Right forelimb (tissue), 1 donor: Measurements from ENCODE around the gene DMRTC2.

Source experiments
- DNase-seq: peaks from one replicate; pipeline ENCODE4 v3.0.0-alpha.2; 2018

Gene DMRTC2

DNA sequence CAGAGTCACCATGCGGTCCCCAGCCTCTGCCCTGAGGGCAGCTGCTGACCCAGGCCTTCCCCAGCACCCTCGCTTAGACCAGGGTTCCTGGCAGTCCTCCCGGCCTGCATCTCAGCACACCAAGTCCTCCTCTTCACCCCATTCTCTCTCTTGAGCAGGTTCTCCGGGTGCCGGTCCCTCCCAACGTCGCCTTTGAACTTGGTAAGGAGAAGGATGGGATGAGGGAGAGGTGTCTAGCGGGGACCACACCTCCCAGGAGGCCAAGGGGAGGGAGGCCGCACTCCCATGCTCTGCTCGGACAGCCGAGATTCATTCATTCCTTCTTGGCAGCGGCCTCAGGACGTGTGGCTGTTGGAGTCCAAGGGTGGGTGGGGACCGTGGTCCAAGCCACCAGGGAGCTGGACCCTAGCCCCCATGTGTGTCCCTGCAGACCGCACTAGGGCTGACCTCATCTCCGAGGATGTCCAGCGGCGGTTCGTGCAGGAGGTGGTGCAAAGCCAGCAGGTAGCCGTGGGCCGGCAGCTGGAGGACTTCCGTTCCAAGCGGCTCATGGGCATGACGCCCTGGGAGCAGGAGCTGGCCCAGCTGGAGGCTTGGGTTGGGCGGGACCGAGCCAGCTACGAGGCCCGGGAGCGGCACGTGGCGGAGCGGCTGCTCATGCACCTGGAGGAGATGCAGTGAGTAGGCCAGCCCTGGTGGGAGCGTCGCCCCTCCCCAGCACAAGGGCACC lies 47.5 kb downstream of the DMRTC2 start:
- DNase-seq: no peak

DNA sequence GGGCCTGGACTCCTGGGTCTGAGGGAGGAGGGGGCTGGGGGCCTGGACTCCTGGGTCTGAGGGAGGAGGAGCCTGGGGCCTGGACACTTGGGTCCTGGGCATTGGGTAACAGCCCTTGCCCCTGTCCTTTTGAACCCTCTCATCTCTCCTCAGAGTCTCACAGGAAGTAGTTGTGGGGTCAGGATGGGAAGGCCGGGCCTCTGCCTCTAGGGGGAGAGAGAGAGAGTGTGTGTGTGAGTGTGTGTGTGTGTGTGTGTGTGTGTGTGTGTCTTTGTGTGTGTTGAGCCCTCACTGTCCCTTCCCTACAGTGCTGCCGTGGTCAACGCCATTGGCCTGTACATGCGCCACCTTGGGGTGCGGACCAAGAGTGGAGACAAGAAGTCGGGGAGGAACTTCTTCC lies 49.1 kb downstream of the DMRTC2 start:
- DNase-seq: no peak

DNA sequence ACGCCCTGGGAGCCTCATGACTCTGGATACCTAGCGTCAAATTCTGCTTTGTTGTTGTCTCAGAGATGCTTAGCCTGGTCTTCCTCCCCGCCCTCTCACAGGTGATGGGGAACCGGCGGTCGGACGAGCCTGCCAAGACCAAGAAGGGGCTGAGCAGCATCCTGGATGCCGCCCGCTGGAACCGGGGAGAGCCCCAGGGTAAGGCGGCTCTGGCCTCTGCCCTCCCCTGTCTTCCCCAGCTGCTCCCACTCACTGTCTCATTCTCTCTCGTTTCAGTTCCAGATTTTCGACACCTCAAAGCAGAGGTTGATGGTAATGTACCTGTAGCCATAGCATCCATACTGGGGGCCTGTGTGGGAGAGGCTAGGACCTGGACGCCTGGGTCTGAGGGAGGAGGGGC lies 49.5 kb downstream of the DMRTC2 start:
- DNase-seq: no peak

DNA sequence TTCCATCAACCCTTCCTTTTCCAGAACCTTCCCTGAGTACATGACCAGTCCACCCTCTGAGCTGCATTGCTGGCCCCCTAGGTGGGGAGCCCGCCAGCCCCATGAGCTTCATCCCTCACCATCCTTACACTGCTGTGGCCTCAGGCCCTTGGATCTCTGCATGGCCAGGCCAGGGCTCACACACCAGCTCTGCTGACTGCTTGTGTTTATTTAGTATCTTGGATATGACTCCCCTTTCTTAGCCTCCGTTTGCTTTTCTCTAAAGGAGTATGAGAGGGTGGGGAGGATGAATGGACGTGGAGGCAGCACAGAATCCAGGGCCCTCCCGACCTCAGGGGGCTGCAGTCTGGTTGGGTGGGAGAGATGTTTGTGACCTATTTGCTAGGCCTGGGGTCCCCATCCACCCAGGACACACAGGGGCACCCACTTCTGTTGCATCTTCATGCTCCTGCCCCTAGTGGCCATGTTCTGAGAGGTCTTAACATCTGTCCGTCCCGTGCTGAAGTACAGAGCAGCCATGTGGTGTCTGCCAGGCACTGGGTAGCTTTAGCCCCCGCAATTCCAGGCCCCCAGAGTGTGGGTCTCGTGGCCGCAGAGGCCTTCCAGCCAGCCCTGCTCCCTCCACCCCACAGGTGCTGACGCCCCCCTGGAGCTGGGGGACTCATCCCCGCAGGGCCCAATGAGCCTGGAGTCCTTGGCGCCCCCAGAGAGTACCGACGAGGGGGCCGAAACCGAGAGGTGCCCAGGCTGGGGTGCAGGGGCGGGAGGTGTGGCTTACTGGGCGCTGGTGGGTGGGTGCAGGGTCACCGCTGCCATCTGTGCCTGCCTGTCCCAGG lies 51.1 kb downstream of the DMRTC2 start:
- DNase-seq: no peak

DNA sequence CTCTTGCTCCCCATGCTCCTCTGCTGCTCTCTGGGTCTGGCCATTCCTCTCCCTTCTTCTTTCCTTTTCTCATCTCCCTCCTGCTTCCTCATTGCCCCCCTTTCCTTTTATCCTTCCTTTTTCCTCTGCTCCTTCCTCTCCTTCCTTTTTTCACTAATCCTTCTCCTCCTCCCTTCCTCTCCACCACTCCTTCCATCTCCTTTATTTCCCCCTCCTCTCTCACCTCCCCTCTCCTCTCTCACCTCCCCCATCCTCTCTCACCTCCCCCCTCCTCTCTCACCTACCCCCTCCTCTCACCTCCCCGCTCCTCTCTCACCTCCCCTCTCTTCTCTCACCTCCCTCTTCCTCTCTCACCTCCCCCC lies 51.7 kb downstream of the DMRTC2 start:
- no peak for DNase-seq

DNA sequence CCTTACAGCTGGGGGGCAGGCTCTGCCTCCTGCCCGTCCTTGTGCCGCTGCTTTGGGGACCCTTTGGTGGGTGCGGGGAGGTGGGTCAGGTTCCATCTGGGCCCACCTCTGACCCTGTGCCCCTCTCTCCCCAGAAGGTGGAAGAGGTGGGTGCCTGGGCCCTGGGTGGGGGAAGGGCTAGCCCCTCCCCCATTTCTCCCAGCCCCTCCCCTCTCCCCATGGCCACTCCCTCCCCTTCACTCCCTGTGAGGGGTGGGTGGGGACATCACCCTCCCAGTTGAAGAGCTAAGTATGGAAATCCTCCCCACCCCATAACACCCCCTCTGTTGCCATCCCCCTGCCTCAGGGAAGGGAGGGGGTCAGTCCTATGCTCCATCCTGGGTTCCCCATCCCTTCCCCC lies 52.3 kb downstream of the DMRTC2 start:
- DNase-seq: no peak

DNA sequence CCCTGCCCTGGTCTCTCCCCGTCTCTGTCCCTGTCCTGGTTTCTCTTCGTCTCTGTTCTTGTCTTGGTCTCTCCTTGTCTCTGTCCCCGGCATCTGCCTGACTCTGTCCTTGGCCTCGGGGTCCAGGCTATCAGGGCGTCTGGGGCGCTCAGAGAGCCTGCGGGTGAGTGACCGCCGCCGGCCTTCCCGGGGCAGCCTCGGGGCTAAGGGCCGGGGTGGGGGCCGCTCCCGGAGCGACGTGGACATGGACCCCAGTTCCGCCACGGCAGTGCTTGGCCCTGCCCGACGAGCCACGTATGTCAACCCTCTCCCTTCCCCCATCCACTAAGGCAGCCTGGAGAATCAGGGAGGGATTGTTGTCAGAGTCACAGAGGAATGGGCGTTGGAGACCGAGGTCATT lies 53.0 kb downstream of the DMRTC2 start:
- no peak for DNase-seq

DNA sequence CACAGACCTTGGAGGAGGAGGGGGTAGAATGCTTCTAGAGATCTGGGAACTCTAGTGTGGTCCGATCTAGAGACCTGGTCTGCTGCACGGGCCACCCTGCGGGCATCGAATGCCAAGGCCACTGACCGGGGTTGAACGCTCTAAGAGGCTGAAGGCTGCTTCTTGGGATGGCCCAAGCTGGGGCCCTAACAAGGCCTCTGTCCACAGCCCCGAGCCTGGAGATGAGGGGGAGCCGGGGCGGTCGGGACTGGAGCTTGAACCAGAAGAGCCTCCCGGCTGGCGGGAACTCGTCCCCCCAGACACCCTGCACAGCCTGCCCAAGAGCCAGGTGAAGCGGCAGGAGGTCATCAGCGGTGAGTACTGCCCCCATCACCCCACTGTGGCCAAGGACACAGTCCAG lies 53.4 kb downstream of the DMRTC2 start:
- no peak for DNase-seq
